Limb (tissue), 2 donors: ENCODE data around the gene RPS3A.
"Not testable (repeated sequence)": the region's sequence is repeated elsewhere in the genome, so short reads cannot be mapped to it uniquely, and the experiment has no call there.

ENCODE experiments used
- DNase-seq, 2 donors: peaks; one replicate each; pipeline ENCODE4 v3.0.0-alpha.2; 2016; ENCODE audit errors: extremely low spot score in 2 of 2

Gene RPS3A

GRCh38 chr4:151099229-151099975 is at the start of gene RPS3A:
RPS3A (plus strand) TSS chr4:151099628; CDS start chr4:151099653, 25 bp downstream.
- DNase-seq: peak; percentile 96 to 100

GRCh38 chr4:151052785-151053184 is 46.6 kb upstream of the RPS3A start:
- no peak for DNase-seq

- DNase-seq: no peak
Observed at GRCh38 chr4:151055539-151055938, 43.9 kb upstream of the RPS3A start.

- not testable (repeated sequence) for DNase-seq
Observed at GRCh38 chr4:151063143-151063542, 36.3 kb upstream of the RPS3A start.

- DNase-seq: peak in 1 of 2 donors; percentile 5
Observed at GRCh38 chr4:151067316-151067970, 32.0 kb upstream of the RPS3A start.

- DNase-seq: no peak
Observed at GRCh38 chr4:151074416-151074916, 25.0 kb upstream of the RPS3A start.

GRCh38 chr4:151077978-151078377 is 21.4 kb upstream of the RPS3A start:
- DNase-seq: not testable (repeated sequence)

GRCh38 chr4:151087467-151087866 is 12.0 kb upstream of the RPS3A start:
- DNase-seq: no peak

- no peak for DNase-seq
Observed at GRCh38 chr4:151091047-151091446, 8.4 kb upstream of the RPS3A start.

- no peak for DNase-seq
Observed at GRCh38 chr4:151092488-151092887, 6.9 kb upstream of the RPS3A start.

- no peak for DNase-seq
Observed at GRCh38 chr4:151093203-151093602, 6.2 kb upstream of the RPS3A start.

- DNase-seq: no peak
Observed at GRCh38 chr4:151094290-151094751, 5.1 kb upstream of the RPS3A start.

GRCh38 chr4:151095142-151095541 is 4.3 kb upstream of the RPS3A start:
- no peak for DNase-seq

GRCh38 chr4:151097759-151098158 is 1.7 kb upstream of the RPS3A start:
- no peak for DNase-seq

- DNase-seq: no peak
Observed at GRCh38 chr4:151098979-151099228, 524 bp upstream of the RPS3A start.

GRCh38 chr4:151099976-151100417 is 569 bp downstream of the RPS3A start:
- peak in 1 of 2 donors; percentile 16 for DNase-seq

- no peak for DNase-seq
Observed at GRCh38 chr4:151100531-151100930, 1.1 kb downstream of the RPS3A start.

- DNase-seq: no peak
Observed at GRCh38 chr4:151103758-151104157, 4.3 kb downstream of the RPS3A start.

GRCh38 chr4:151104621-151105020 is 5.2 kb downstream of the RPS3A start:
- no peak for DNase-seq

GRCh38 chr4:151105454-151106032 is 6.1 kb downstream of the RPS3A start:
- DNase-seq: no peak

GRCh38 chr4:151107063-151107462 is 7.6 kb downstream of the RPS3A start:
- no peak for DNase-seq

- no peak for DNase-seq
Observed at GRCh38 chr4:151110236-151110635, 10.8 kb downstream of the RPS3A start.

GRCh38 chr4:151114338-151114737 is 14.9 kb downstream of the RPS3A start:
- DNase-seq: no peak
